Epithelial cell of esophagus (primary cell): ENCODE results near the gene CPNE5.

Experiments
- DNase-seq: peaks from one replicate; pipeline ENCODE4 v3.0.0; 2010; ENCODE audit warnings: low read depth
- H3K4me3 ChIP-seq: 2 replicates; pipeline ENCODE4 v1.5.1; 2011; ENCODE audit warnings: mild to moderate bottlenecking, low read length, control low read depth
- CTCF ChIP-seq: IDR thresholded peaks from 2 replicates; pipeline ENCODE4 v1.5.1; 2011; ENCODE audit warnings: low read depth, mild to moderate bottlenecking, low read length, control low read depth, inconsistent platforms; ENCODE audit not compliant: insufficient read depth; ENCODE audit errors: missing control alignments

CPNE5 gene

GRCh38 chr6:36807143-36807542 is 32.1 kb downstream of the CPNE5 start:
- no peak for TF ChIP-seq CTCF
- DNase-seq: no peak
- H3K4me3 ChIP-seq: no peak overlapping the region

- no peak for TF ChIP-seq CTCF
- H3K4me3 ChIP-seq: no peak overlapping the region
- DNase-seq: no peak
These were observed 33.3 kb downstream of the CPNE5 start for GRCh38 chr6:36805917-36806316.

GRCh38 chr6:36805096-36805797 is 34.0 kb downstream of the CPNE5 start:
- no peak for TF ChIP-seq CTCF
- no peak overlapping the region for H3K4me3 ChIP-seq
- no peak for DNase-seq

- H3K4me3 ChIP-seq: no peak overlapping the region
- no peak for TF ChIP-seq CTCF
- no peak for DNase-seq
These were observed 34.7 kb downstream of the CPNE5 start for GRCh38 chr6:36804563-36804962.

- TF ChIP-seq CTCF: no peak
- no peak overlapping the region for H3K4me3 ChIP-seq
- DNase-seq: no peak
These were observed 35.3 kb downstream of the CPNE5 start for GRCh38 chr6:36803908-36804307.

GRCh38 chr6:36803482-36803881 is 35.8 kb downstream of the CPNE5 start:
- no peak overlapping the region for H3K4me3 ChIP-seq
- DNase-seq: no peak
- no peak for TF ChIP-seq CTCF
